A172 (cell line): Measurements from ENCODE around the gene EP400. TPM values are rescaled to one million over a fixed set of nuclear protein-coding genes. Genes with fewer than 3 reads are reported as not detected.

Experiments used
- DNase-seq: peaks from one replicate; pipeline ENCODE4 v3.0.0-alpha.2; 2015; ENCODE audit warnings: low spot score
- total RNA-seq: library from RNA; depleted of rRNA; stranded (reverse); fragments of >200 nt; shearing (Covaris generic); gene quantifications from 2 replicates; pipeline ENCODE4 v1.2.3, GENCODE V29; 2014

EP400 gene
- total RNA-seq, 1 experiment from 2014 or later: 6.8 TPM

- no peak for DNase-seq
Measured at GRCh38 chr12:131911028-131911650, 38.6 kb upstream of the EP400 start.

GRCh38 chr12:131911851-131912477, 37.8 kb upstream of the EP400 start:
- no peak for DNase-seq

GRCh38 chr12:131912518-131913274, 37.0 kb upstream of the EP400 start:
- peak; percentile 88 for DNase-seq

- no peak for DNase-seq
Measured at GRCh38 chr12:131913666-131914065, 36.1 kb upstream of the EP400 start.

GRCh38 chr12:131914179-131914702, 35.5 kb upstream of the EP400 start:
- no peak for DNase-seq

- no peak for DNase-seq
Measured at GRCh38 chr12:131915000-131915689, 34.6 kb upstream of the EP400 start.

GRCh38 chr12:131915823-131916222, 33.9 kb upstream of the EP400 start:
- DNase-seq: no peak

GRCh38 chr12:131916306-131917138, 33.2 kb upstream of the EP400 start:
- DNase-seq: no peak

- DNase-seq: no peak
Measured at GRCh38 chr12:131917139-131917710, 32.5 kb upstream of the EP400 start.

GRCh38 chr12:131917711-131918306, 31.9 kb upstream of the EP400 start:
- DNase-seq: no peak

- no peak for DNase-seq
Measured at GRCh38 chr12:131918311-131919050, 31.3 kb upstream of the EP400 start.

GRCh38 chr12:131919051-131919347, 30.7 kb upstream of the EP400 start:
- no peak for DNase-seq

GRCh38 chr12:131919366-131920156, 30.2 kb upstream of the EP400 start:
- DNase-seq: no peak

- no peak for DNase-seq
Measured at GRCh38 chr12:131920157-131920508, 29.6 kb upstream of the EP400 start.

- no peak for DNase-seq
Measured at GRCh38 chr12:131920902-131921840, 28.6 kb upstream of the EP400 start.

- no peak for DNase-seq
Measured at GRCh38 chr12:131921866-131922769, 27.6 kb upstream of the EP400 start.

GRCh38 chr12:131922772-131923171, 27.0 kb upstream of the EP400 start:
- DNase-seq: no peak
